ENCODE data around the gene CLEC16A.

DNA sequence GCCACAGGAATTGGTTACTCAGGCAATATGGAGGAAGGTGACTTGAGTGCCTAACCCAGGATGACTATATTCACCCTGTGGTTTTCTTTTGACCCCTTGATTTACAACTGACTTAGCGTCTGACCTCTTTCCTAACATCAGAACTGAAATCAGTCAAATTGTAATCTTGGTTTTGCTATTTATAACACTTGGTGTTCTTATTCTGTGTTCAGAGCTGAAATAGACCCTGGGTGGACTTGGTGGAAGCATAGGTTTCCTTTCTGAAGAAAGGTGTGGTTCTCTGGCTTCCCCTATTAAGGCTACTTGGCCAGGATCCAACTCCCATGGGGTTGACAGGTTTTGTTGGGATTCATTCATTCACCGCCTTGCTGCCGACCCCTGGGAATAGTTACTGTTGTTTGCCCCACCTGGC lies 80.8 kb downstream of the CLEC16A start:
- TF ChIP-seq, protein P1, sequence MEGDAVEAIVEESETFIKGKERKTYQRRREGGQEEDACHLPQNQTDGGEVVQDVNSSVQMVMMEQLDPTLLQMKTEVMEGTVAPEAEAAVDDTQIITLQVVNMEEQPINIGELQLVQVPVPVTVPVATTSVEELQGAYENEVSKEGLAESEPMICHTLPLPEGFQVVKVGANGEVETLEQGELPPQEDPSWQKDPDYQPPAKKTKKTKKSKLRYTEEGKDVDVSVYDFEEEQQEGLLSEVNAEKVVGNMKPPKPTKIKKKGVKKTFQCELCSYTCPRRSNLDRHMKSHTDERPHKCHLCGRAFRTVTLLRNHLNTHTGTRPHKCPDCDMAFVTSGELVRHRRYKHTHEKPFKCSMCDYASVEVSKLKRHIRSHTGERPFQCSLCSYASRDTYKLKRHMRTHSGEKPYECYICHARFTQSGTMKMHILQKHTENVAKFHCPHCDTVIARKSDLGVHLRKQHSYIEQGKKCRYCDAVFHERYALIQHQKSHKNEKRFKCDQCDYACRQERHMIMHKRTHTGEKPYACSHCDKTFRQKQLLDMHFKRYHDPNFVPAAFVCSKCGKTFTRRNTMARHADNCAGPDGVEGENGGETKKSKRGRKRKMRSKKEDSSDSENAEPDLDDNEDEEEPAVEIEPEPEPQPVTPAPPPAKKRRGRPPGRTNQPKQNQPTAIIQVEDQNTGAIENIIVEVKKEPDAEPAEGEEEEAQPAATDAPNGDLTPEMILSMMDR (IDR thresholded peaks at IDR 0.05; ENCODE audit: low read depth, low read length, poor library complexity, severe bottlenecking) = no peak
- TF ChIP-seq EZH2phosphoT487 (IDR thresholded peaks at IDR 0.05; ENCODE audit: borderline replicate concordance, low read length) = no peak
